IMR-90 (cell line): ENCODE results near the gene ATP8B4. TPM values are rescaled to one million over a fixed set of nuclear protein-coding genes. Genes with fewer than 3 reads are reported as not detected.

ENCODE experiments used
- ATAC-seq: fragments of 200-7000 bp; cut with Tn5 transposase; 2 replicates; pipeline ENCODE4 v1.9.1; 2020; ENCODE audit warnings: low read depth, mild to moderate bottlenecking, moderate library complexity
- BruUV-seq: library from RNA; stranded (reverse); fragments of 400-500 nt; replicated peaks from 2 replicates; lab custom pipeline; 2021; lab: Mats Ljungman, UMichigan
- CTCF ChIA-PET: fragments of 300-600 bp; formaldehyde crosslinking; extraction: SDS; loops from one replicate; lab custom pipeline; 2021; ENCODE audit warnings: antibody characterized with exemption; lab: Yijun Ruan, JAX
- POLR2A ChIA-PET: fragments of 300-600 bp; sonication (Branson Sonifier 250); formaldehyde crosslinking; loops from one replicate; lab custom pipeline; 2022; ENCODE audit warnings: antibody characterized with exemption; ENCODE audit not compliant: unreplicated experiment; lab: Charles Lee
- DNase-seq: peaks from one replicate; pipeline ENCODE4 v3.0.0; 2013
- H2AFZ ChIP-seq: replicated peaks from 2 replicates; pipeline ENCODE3; 2013; ENCODE audit warnings: low read length, mild to moderate bottlenecking; ENCODE audit not compliant: poor library complexity
- H2AK5ac ChIP-seq: 2 replicates; pipeline ENCODE4 v1.6.1; 2013; ENCODE audit warnings: low read depth, low read length, inconsistent platforms
- H2AK9ac ChIP-seq: replicated peaks from 2 replicates; pipeline ENCODE3; 2013; ENCODE audit warnings: mild to moderate bottlenecking, low read depth, low read length, moderate library complexity; ENCODE audit not compliant: poor library complexity
- H2BK120ac ChIP-seq: 2 replicates; pipeline ENCODE4 v1.6.1; 2013; ENCODE audit warnings: low read depth, low read length, inconsistent platforms
- H2BK15ac ChIP-seq: 3 replicates; pipeline ENCODE4 v1.6.1; 2013; ENCODE audit warnings: low read depth, low read length, inconsistent platforms
- H2BK20ac ChIP-seq: 2 replicates; pipeline ENCODE4 v1.6.1; 2013; ENCODE audit warnings: low read depth, mild to moderate bottlenecking, inconsistent platforms, low read length, moderate library complexity
- H2BK5ac ChIP-seq: 2 replicates; pipeline ENCODE4 v1.6.1; 2013; ENCODE audit warnings: mild to moderate bottlenecking, low read depth, low read length, inconsistent platforms; ENCODE audit not compliant: poor library complexity, severe bottlenecking
- H3K14ac ChIP-seq: replicated peaks from 2 replicates; pipeline ENCODE4 v1.6.1; 2013; ENCODE audit warnings: low read depth, low read length, inconsistent platforms
- H3K18ac ChIP-seq: 2 replicates; pipeline ENCODE4 v1.6.1; 2013; ENCODE audit warnings: low read depth, low read length, control low read depth
- H3K23ac ChIP-seq: 2 replicates; pipeline ENCODE4 v1.6.1; 2013; ENCODE audit warnings: low read depth, low read length, inconsistent platforms
- H3K27ac ChIP-seq: 2 replicates; pipeline ENCODE4 v1.5.1; 2013; ENCODE audit warnings: mild to moderate bottlenecking, control low read depth, low read length; ENCODE audit not compliant: insufficient read depth
- H3K27me3 ChIP-seq: 2 replicates; pipeline ENCODE4 v1.6.1; 2013; ENCODE audit warnings: low read length; ENCODE audit not compliant: control insufficient read depth, insufficient read depth
- H3K36me3 ChIP-seq: 2 replicates; pipeline ENCODE4 v1.6.1; 2013; ENCODE audit warnings: low read length, mixed read lengths; ENCODE audit not compliant: control insufficient read depth, insufficient read depth
- H3K4ac ChIP-seq: 2 replicates; pipeline ENCODE4 v1.6.1; 2013; ENCODE audit warnings: low read depth, low read length, inconsistent platforms
- H3K4me1 ChIP-seq: 2 replicates; pipeline ENCODE4 v1.6.1; 2013; ENCODE audit warnings: low read length, mixed read lengths; ENCODE audit not compliant: control insufficient read depth, insufficient read depth
- H3K4me2 ChIP-seq: 2 replicates; pipeline ENCODE4 v1.6.1; 2013; ENCODE audit warnings: low read depth, mild to moderate bottlenecking, control low read depth, low read length, moderate library complexity
- H3K4me3 ChIP-seq: 2 replicates; pipeline ENCODE4 v1.5.1; 2013; ENCODE audit warnings: low read depth, mild to moderate bottlenecking, control low read depth, low read length, moderate library complexity; ENCODE audit not compliant: insufficient read depth
- H3K56ac ChIP-seq: 2 replicates; pipeline ENCODE4 v1.6.1; 2013; ENCODE audit warnings: low read length, inconsistent platforms; ENCODE audit not compliant: insufficient read depth; ENCODE audit errors: extremely low read depth
- H3K79me1 ChIP-seq, 2 experiments: 2 replicates each; pipeline ENCODE4 v1.6.1; 2013; ENCODE audit warnings: low read length in 2 of 2, inconsistent platforms in 1 of 2, low read depth in 1 of 2
- H3K9ac ChIP-seq: 2 replicates; pipeline ENCODE4 v1.6.1; 2013; ENCODE audit warnings: low read depth, low read length, control low read depth
- H3K9me1 ChIP-seq: 2 replicates; pipeline ENCODE4 v1.6.1; 2013; ENCODE audit warnings: low read length, inconsistent platforms; ENCODE audit not compliant: insufficient read depth
- H3K9me3 ChIP-seq: 2 replicates; pipeline ENCODE4 v1.6.1; 2013; ENCODE audit warnings: low read length; ENCODE audit not compliant: control insufficient read depth, insufficient read depth
- H4K20me1 ChIP-seq: 2 replicates; pipeline ENCODE4 v1.6.1; 2013; ENCODE audit warnings: low read length, inconsistent platforms; ENCODE audit not compliant: insufficient read depth
- H4K5ac ChIP-seq: 2 replicates; pipeline ENCODE4 v1.6.1; 2013; ENCODE audit warnings: mild to moderate bottlenecking, low read depth, low read length, control low read depth
- H4K8ac ChIP-seq, 2 experiments: 2 replicates each; pipeline ENCODE4 v1.6.1; 2013; ENCODE audit warnings: low read depth in 2 of 2, low read length in 2 of 2, control low read depth in 1 of 2, inconsistent platforms in 1 of 2
- H4K91ac ChIP-seq: 2 replicates; pipeline ENCODE4 v1.6.1; 2013; ENCODE audit warnings: low read depth, low read length, inconsistent platforms; ENCODE audit not compliant: insufficient read depth
- BHLHE40 ChIP-seq: fragments of 150-350 bp; IDR thresholded peaks from 2 replicates; pipeline ENCODE4 v1.6.1; 2016; ENCODE audit warnings: mild to moderate bottlenecking, low read depth, low read length
- CEBPB ChIP-seq: IDR thresholded peaks from 2 replicates; pipeline ENCODE4 v1.6.1; 2012; ENCODE audit warnings: low read depth, low read length, improper control_type of control experiment
- CHD1 ChIP-seq: IDR thresholded peaks from 2 replicates; pipeline ENCODE4 v1.6.1; 2012; ENCODE audit warnings: low read depth, low read length, improper control_type of control experiment
- FOS ChIP-seq: fragments of 150-350 bp; IDR thresholded peaks from 2 replicates; pipeline ENCODE4 v1.6.1; 2016; ENCODE audit warnings: low read depth, low read length
- MAFK ChIP-seq: IDR thresholded peaks from 2 replicates; pipeline ENCODE4 v1.6.1; 2012; ENCODE audit warnings: low read depth, low read length, improper control_type of control experiment
- MAZ ChIP-seq: IDR thresholded peaks from 2 replicates; pipeline ENCODE4 v1.6.1; 2012; ENCODE audit warnings: low read depth, mild to moderate bottlenecking, low read length, improper control_type of control experiment, moderate library complexity, borderline replicate concordance
- MXI1 ChIP-seq: IDR thresholded peaks from 2 replicates; pipeline ENCODE4 v1.6.1; 2012; ENCODE audit warnings: low read depth, mild to moderate bottlenecking, low read length, moderate library complexity, borderline replicate concordance
- NFE2L2 ChIP-seq: fragments of 150-350 bp; IDR thresholded peaks from 2 replicates; pipeline ENCODE4 v1.6.1; 2016; ENCODE audit warnings: low read depth, mild to moderate bottlenecking, low read length
- POLR2A ChIP-seq: IDR thresholded peaks from 2 replicates; pipeline ENCODE4 v1.6.1; 2012; ENCODE audit warnings: mild to moderate bottlenecking, low read depth, low read length
- RAD21 ChIP-seq: IDR thresholded peaks from 2 replicates; pipeline ENCODE4 v1.6.1; 2012; ENCODE audit warnings: low read length, improper control_type of control experiment
- RCOR1 ChIP-seq: IDR thresholded peaks from 2 replicates; pipeline ENCODE4 v1.6.1; 2012; ENCODE audit warnings: mild to moderate bottlenecking, low read length, improper control_type of control experiment; ENCODE audit not compliant: insufficient replicate concordance
- RFX5 ChIP-seq: IDR thresholded peaks from 2 replicates; pipeline ENCODE4 v1.8.0; 2012; ENCODE audit warnings: low read depth, mild to moderate bottlenecking, low read length, moderate library complexity
- SMC3 ChIP-seq: fragments of 150-350 bp; IDR thresholded peaks from 2 replicates; pipeline ENCODE4 v1.6.1; 2016; ENCODE audit warnings: low read depth, mild to moderate bottlenecking, antibody characterized with exemption, low read length, moderate library complexity
- WGBS, 2 experiments: methylation state at CpG; one replicate each; pipeline versions ENCODE4 v1.1.5 to v1.1.7; 2013; ENCODE audit warnings: missing lambda C conversion rate in 2 of 2; ENCODE audit not compliant: insufficient read length in 1 of 2; ENCODE audit errors: extremely low coverage in 2 of 2; 5-methylcytosine and 5-hydroxymethylcytosine counted together
- dilution Hi-C: fragments of 300-500 bp; cut with HindIII; formaldehyde crosslinking; loops from one replicate; pipeline ENCODE4 v1.14.3; 2018; ENCODE audit warnings: low sequenced_read_pairs; ENCODE audit not compliant: unreplicated experiment
- in situ Hi-C: fragments of 300-500 bp; cut with MboI; formaldehyde crosslinking; loops from 3 replicates; pipeline ENCODE4 v1.14.3; 2019; ENCODE audit warnings: low sequenced_read_pairs, inconsistent platforms, mixed read lengths
- intact Hi-C: fragments of 100-400 bp; cut with micrococcal nuclease; formaldehyde crosslinking; loops from 2 replicates; pipeline ENCODE4 v1.10.0; 2022
- polyA plus RNA-seq, 3 experiments: library from polyadenylated mRNA; depleted of rRNA; stranded (reverse); fragments of >200 nt; gene quantifications; 2 replicates each; pipeline ENCODE4 v1.2.3, GENCODE V29; 2012; ENCODE audit warnings: low replicate concordance in 1 of 3
- total RNA-seq: library from RNA; depleted of rRNA; stranded (reverse); fragments of >200 nt; gene quantifications from 2 replicates; pipeline ENCODE4 v1.2.3, GENCODE V29; 2012
- TF ChIP-seq, protein P1 (sequence below): conservative IDR thresholded peaks from 2 replicates; pipeline ENCODE4 v1.5.1; 2012; ENCODE audit warnings: mild to moderate bottlenecking, low read depth, low read length, improper control_type of control experiment
- TF ChIP-seq, protein P2 (sequence below): fragments of 150-350 bp; IDR thresholded peaks from 2 replicates; pipeline ENCODE4 v1.6.1; 2016; ENCODE audit warnings: low read depth, mild to moderate bottlenecking, low read length, moderate library complexity, borderline replicate concordance
- TF ChIP-seq, protein P3 (sequence below): fragments of 150-350 bp; IDR thresholded peaks from 2 replicates; pipeline ENCODE4 v1.6.1; 2017; ENCODE audit warnings: mild to moderate bottlenecking, antibody characterized with exemption, low read length, low read depth

ATP8B4 gene
- total and polyA plus RNA-seq, 2 of the 4 experiments (the other 2 are of a cell fraction) = 0.12 to 0.54 TPM

DNA sequence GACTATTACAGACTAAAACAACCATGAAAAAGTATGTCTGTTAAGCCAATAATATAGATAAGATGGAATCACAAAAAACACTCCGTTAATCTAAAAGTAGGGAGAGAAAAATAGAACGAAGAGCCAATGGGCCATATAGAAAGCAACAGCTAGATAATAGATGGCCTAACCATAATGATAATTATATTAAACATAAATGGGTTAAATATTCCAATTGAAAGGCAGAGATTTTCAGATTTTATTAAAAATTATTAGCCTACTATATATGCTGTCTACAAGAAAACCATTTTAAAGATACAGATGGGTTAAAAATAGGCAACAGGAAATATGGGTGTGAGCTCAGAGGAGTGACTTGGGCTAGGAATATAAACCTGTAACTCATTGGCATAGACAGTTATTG is 76.3 kb downstream of the ATP8B4 start:
- dilution Hi-C loops = no loop called here

More for the DNA sequence above, 76.3 kb downstream of the ATP8B4 start:
- Histone ChIP-seq H3K27me3 (no peaks in the 10 kb centered on the region), H3K14ac (no peak overlapping the region), H4K20me1 (no peaks in the 10 kb centered on the region), H3K9me3 (peaks cover 6% of the 10 kb centered on the region), H3K9me1 (no peaks in the 10 kb centered on the region), H3K4ac (no peak overlapping the region), H3K18ac (no peak overlapping the region), H3K56ac (no peak overlapping the region), H2BK15ac (no peak overlapping the region), H3K36me3 (no peaks in the 10 kb centered on the region), H4K5ac (no peak overlapping the region), H3K27ac (no peak overlapping the region), H2BK5ac (no peak overlapping the region), H2AFZ (no peak overlapping the region), H3K23ac (no peak overlapping the region), H2BK120ac (no peak overlapping the region), H4K8ac (no peak overlapping the region), H3K4me3 (no peak overlapping the region), H2AK9ac (no peak overlapping the region), H2AK5ac (no peak overlapping the region), H3K79me1 (no peaks in the 10 kb centered on the region), H3K4me1 (no peaks in the 10 kb centered on the region), H2BK20ac (no peak overlapping the region), H3K4me2 (no peak overlapping the region), H4K91ac (no peak overlapping the region), H3K9ac (no peak overlapping the region)
- POLR2A ChIA-PET = no interaction called here
- no CpG with 5 or more reads among the region's 2 CpGs for WGBS, 2 experiments
- DNase-seq (no peak), ATAC-seq (no peak)
- TF ChIP-seq MAFK = no peak
- TF ChIP-seq, protein P1, sequence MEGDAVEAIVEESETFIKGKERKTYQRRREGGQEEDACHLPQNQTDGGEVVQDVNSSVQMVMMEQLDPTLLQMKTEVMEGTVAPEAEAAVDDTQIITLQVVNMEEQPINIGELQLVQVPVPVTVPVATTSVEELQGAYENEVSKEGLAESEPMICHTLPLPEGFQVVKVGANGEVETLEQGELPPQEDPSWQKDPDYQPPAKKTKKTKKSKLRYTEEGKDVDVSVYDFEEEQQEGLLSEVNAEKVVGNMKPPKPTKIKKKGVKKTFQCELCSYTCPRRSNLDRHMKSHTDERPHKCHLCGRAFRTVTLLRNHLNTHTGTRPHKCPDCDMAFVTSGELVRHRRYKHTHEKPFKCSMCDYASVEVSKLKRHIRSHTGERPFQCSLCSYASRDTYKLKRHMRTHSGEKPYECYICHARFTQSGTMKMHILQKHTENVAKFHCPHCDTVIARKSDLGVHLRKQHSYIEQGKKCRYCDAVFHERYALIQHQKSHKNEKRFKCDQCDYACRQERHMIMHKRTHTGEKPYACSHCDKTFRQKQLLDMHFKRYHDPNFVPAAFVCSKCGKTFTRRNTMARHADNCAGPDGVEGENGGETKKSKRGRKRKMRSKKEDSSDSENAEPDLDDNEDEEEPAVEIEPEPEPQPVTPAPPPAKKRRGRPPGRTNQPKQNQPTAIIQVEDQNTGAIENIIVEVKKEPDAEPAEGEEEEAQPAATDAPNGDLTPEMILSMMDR = no peak
- TF ChIP-seq, protein P2, sequence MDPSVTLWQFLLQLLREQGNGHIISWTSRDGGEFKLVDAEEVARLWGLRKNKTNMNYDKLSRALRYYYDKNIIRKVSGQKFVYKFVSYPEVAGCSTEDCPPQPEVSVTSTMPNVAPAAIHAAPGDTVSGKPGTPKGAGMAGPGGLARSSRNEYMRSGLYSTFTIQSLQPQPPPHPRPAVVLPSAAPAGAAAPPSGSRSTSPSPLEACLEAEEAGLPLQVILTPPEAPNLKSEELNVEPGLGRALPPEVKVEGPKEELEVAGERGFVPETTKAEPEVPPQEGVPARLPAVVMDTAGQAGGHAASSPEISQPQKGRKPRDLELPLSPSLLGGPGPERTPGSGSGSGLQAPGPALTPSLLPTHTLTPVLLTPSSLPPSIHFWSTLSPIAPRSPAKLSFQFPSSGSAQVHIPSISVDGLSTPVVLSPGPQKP = no peak
- TF ChIP-seq, protein P3, sequence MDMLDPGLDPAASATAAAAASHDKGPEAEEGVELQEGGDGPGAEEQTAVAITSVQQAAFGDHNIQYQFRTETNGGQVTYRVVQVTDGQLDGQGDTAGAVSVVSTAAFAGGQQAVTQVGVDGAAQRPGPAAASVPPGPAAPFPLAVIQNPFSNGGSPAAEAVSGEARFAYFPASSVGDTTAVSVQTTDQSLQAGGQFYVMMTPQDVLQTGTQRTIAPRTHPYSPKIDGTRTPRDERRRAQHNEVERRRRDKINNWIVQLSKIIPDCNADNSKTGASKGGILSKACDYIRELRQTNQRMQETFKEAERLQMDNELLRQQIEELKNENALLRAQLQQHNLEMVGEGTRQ = no peak
- no peak for TF ChIP-seq POLR2A
- no peak for TF ChIP-seq MAZ
- no peak for TF ChIP-seq BHLHE40
- TF ChIP-seq NFE2L2 = no peak
- no peak for TF ChIP-seq RCOR1
- no peak for TF ChIP-seq RFX5
- TF ChIP-seq CHD1 = no peak
- TF ChIP-seq MXI1 = no peak
- TF ChIP-seq FOS = no peak
- TF ChIP-seq SMC3 = no peak
- TF ChIP-seq RAD21 = no peak
- TF ChIP-seq CEBPB = no peak
- no TSS peak for BruUV-seq
- CTCF ChIA-PET = no interaction called here
- intact Hi-C loops = no loop called here
- in situ Hi-C loops = no loop called here
